HG03575 (cell line): ENCODE data around the gene ENKD1.

Source experiments
- ATAC-seq: cut with Tn5 transposase; IDR thresholded peaks from one replicate; pipeline ENCODE4 v1.9.1; 2021; ENCODE audit not compliant: unreplicated experiment, insufficient number of reproducible peaks, low FRiP score; ENCODE audit errors: extremely low read depth

ENKD1 gene

GRCh38 chr16:67683767-67684166 lies 17.2 kb upstream of the ENKD1 start:
- no peak for ATAC-seq

- ATAC-seq = no peak
Measured at GRCh38 chr16:67679935-67680897, 13.7 kb upstream of the ENKD1 start.

- no peak for ATAC-seq
Measured at GRCh38 chr16:67678354-67679023, 11.9 kb upstream of the ENKD1 start.

GRCh38 chr16:67677712-67678111 lies 11.2 kb upstream of the ENKD1 start:
- ATAC-seq = no peak

GRCh38 chr16:67676939-67677338 lies 10.4 kb upstream of the ENKD1 start:
- no peak for ATAC-seq

- ATAC-seq = no peak
Measured at GRCh38 chr16:67676516-67676915, 10.0 kb upstream of the ENKD1 start.

GRCh38 chr16:67675999-67676398 lies 9.4 kb upstream of the ENKD1 start:
- ATAC-seq = no peak

GRCh38 chr16:67675579-67675935 lies 9.0 kb upstream of the ENKD1 start:
- no peak for ATAC-seq

GRCh38 chr16:67674851-67675578 lies 8.5 kb upstream of the ENKD1 start:
- no peak for ATAC-seq

- ATAC-seq = no peak
Measured at GRCh38 chr16:67673712-67674580, 7.4 kb upstream of the ENKD1 start.

- ATAC-seq = no peak
Measured at GRCh38 chr16:67672739-67673662, 6.5 kb upstream of the ENKD1 start.

GRCh38 chr16:67672306-67672705 lies 5.8 kb upstream of the ENKD1 start:
- no peak for ATAC-seq

- no peak for ATAC-seq
Measured at GRCh38 chr16:67669499-67670101, 3.0 kb upstream of the ENKD1 start.

GRCh38 chr16:67668495-67669157 lies 2.1 kb upstream of the ENKD1 start:
- ATAC-seq = no peak

GRCh38 chr16:67667817-67668494 lies 1.4 kb upstream of the ENKD1 start:
- ATAC-seq = no peak

- no peak for ATAC-seq
Measured at GRCh38 chr16:67667453-67667816, 885 bp upstream of the ENKD1 start.
